ENCODE data around the gene TYSND1.
A peak's percentile ranks its signal among the peaks of the same experiment; 100 is the strongest.

The TYSND1 gene

DNA sequence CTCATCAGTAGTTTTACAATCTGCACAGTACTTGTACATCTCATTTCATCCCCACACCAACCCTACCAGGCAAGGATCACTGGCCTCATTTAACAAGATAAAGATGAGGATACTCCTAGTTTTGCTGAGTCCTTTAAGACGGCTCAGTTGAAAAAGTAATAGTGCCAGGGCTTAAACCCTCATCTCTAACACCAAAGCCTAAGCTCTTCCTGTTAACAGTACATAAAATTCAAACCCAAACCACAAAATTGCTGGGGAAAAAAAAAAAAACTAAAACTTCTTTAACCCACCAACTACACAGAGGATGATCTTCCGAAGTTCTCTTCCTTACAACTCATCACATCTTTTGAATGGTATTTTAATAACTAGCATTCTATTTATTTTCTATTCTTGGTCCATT is 22.5 kb upstream of the TYSND1 start:
- no peaks in the 10 kb centered on the region for H3K9me3 Mint-ChIP-seq
- H3K4me3 Mint-ChIP-seq = peak overlapping the region; percentile 94 to 98 (median 98)
- H3K4me1 Mint-ChIP-seq = peaks cover 36% of the 10 kb centered on the region
- TF ChIP-seq, protein P1, sequence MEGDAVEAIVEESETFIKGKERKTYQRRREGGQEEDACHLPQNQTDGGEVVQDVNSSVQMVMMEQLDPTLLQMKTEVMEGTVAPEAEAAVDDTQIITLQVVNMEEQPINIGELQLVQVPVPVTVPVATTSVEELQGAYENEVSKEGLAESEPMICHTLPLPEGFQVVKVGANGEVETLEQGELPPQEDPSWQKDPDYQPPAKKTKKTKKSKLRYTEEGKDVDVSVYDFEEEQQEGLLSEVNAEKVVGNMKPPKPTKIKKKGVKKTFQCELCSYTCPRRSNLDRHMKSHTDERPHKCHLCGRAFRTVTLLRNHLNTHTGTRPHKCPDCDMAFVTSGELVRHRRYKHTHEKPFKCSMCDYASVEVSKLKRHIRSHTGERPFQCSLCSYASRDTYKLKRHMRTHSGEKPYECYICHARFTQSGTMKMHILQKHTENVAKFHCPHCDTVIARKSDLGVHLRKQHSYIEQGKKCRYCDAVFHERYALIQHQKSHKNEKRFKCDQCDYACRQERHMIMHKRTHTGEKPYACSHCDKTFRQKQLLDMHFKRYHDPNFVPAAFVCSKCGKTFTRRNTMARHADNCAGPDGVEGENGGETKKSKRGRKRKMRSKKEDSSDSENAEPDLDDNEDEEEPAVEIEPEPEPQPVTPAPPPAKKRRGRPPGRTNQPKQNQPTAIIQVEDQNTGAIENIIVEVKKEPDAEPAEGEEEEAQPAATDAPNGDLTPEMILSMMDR (IDR thresholded peaks at IDR 0.05; ENCODE audit: unreplicated experiment in 3 of 3) = no peak
- peak overlapping the region; percentile 68 to 97 (median 96) for H3K27ac Mint-ChIP-seq
- H3K27me3 Mint-ChIP-seq (ENCODE audit: low read depth) = peaks cover 3% of the 10 kb centered on the region
- peaks cover 8% of the 10 kb centered on the region for H3K36me3 Mint-ChIP-seq (ENCODE audit: low read depth)

DNA sequence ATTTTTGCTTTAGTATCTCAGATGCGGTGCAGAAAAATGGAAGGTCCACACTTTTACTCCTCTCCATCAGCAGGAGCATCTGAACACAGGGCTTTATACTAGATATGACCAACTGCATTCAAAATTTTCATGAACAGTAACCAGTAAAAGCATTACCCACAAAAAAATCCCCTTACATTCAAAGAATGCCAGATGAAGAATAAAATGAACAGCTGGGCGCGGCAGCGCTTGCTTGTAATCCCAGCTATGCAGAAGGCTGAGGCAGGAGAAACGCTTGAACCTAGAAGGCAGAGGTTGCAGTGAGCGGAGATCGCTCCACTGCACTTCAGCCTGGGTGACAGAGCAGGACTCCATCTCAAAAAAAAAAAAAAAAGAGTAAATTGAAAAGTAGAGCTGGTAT is 20.7 kb upstream of the TYSND1 start:
- H3K4me1 Mint-ChIP-seq = peaks cover 49% of the 10 kb centered on the region
- H3K4me3 Mint-ChIP-seq = peak overlapping the region; percentile 61 to 68 (median 61)
- TF ChIP-seq, protein P1 (IDR thresholded peaks at IDR 0.05; ENCODE audit: unreplicated experiment in 3 of 3) = no peak
- peak overlapping the region in 1 of 3 experiments; percentile 12 for H3K27ac Mint-ChIP-seq
- peaks cover 13% of the 10 kb centered on the region for H3K36me3 Mint-ChIP-seq (ENCODE audit: low read depth)
- H3K9me3 Mint-ChIP-seq = no peaks in the 10 kb centered on the region
- peaks cover 3% of the 10 kb centered on the region for H3K27me3 Mint-ChIP-seq (ENCODE audit: low read depth)

DNA sequence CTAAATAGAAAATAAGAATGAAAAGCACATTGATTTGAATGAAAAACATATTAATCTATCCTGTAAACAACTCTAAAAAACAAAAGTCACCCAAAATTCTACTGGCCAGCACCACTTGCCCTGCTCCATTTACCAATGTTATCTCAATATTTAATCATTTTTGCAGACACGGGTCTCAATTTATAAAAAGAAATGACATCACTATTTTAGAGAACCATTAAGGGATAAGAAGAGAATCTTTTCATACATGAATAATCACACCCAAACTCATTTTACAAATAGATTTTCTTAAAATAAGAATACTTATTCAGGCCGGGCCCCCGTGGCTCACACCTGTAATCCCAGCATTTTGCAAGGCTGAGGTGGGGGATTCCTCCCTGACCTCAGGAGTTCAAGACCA is 19.9 kb upstream of the TYSND1 start:
- Mint-ChIP-seq H3K9me3 (no peaks in the 10 kb centered on the region), H3K4me1 (peaks cover 55% of the 10 kb centered on the region)
- TF ChIP-seq, protein P1 (IDR thresholded peaks at IDR 0.05; ENCODE audit: unreplicated experiment in 3 of 3) = no peak

DNA sequence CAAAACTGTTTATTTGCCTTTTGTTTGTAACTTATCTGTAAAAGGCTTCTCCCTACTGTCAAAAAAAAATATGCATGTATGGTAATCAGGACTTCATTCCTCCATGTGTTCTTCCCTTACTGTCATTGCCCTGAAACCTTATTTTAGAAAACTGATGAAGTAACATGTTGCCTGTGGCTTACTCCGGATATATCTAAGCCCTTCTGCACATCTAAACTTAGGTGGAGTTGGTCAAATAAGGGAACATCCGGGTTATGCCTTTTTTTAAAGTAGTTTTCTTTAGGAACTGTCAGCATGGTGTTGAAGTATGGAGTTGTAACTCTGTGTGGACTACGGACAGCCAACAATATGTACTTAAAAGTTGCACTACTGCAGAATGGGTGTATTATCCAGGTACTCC is 17.7 kb upstream of the TYSND1 start:
- no peak overlapping the region for H3K4me3 Mint-ChIP-seq
- no peaks in the 10 kb centered on the region for H3K27me3 Mint-ChIP-seq (ENCODE audit: low read depth)
- H3K4me1 Mint-ChIP-seq = peaks cover 52% of the 10 kb centered on the region
- peaks cover 25% of the 10 kb centered on the region for H3K36me3 Mint-ChIP-seq (ENCODE audit: low read depth)
- TF ChIP-seq, protein P1 (IDR thresholded peaks at IDR 0.05; ENCODE audit: unreplicated experiment in 3 of 3) = no peak
- H3K27ac Mint-ChIP-seq = no peak overlapping the region
- H3K9me3 Mint-ChIP-seq = no peaks in the 10 kb centered on the region

More for the DNA sequence above, 19.9 kb upstream of the TYSND1 start:
- H3K27ac Mint-ChIP-seq = no peak overlapping the region
- H3K27me3 Mint-ChIP-seq (ENCODE audit: low read depth) = peaks cover 3% of the 10 kb centered on the region
- peak overlapping the region in 1 of 3 experiments; percentile 21 for H3K4me3 Mint-ChIP-seq
- peaks cover 13% of the 10 kb centered on the region for H3K36me3 Mint-ChIP-seq (ENCODE audit: low read depth)

DNA sequence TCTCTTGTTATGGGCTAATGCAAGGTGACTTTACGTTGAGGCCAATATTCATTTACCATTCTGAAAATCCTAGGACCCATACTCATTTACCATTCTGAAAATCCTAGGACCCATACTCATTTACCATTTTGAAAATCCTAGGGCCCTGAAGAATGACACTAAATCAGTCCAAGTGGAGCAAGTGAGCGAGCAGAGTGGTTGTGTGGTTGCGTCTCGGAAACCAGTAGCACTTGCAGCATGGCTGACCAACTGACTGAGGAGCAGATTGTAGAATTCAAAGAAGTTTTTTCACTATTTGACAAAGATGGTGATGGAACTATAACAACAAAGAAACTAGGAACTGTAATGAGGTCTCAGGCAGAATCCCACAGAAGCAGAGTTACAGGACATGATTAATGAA is 16.9 kb upstream of the TYSND1 start:
- TF ChIP-seq, protein P1 (IDR thresholded peaks at IDR 0.05; ENCODE audit: unreplicated experiment in 3 of 3) = no peak
- H3K9me3 Mint-ChIP-seq = no peaks in the 10 kb centered on the region

DNA sequence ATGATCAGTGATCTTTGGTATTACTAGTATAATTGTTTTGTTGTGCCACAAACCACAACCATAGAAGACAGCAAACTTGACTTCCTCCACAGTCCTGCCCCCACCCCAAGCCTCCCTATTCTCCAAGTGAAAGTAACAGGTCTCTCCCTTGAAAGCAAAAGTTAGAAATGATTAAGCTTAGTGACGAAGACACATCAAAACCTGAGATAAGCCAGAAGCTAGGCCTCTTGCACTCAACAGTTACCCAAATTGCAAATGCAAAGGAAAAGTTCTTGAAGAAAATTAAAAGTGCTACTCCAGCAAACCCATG is 16.3 kb upstream of the TYSND1 start:
- Mint-ChIP-seq H3K36me3 (ENCODE audit: low read depth) (peaks cover 31% of the 10 kb centered on the region), H3K27ac (peak overlapping the region in 1 of 3 experiments; percentile 15), H3K4me1 (peaks cover 43% of the 10 kb centered on the region), H3K27me3 (ENCODE audit: low read depth) (no peaks in the 10 kb centered on the region), H3K4me3 (no peak overlapping the region), H3K9me3 (no peaks in the 10 kb centered on the region)
- TF ChIP-seq, protein P1 (IDR thresholded peaks at IDR 0.05; ENCODE audit: unreplicated experiment in 3 of 3) = no peak

More for the DNA sequence above, 16.9 kb upstream of the TYSND1 start:
- Mint-ChIP-seq H3K4me3 (no peak overlapping the region), H3K27me3 (ENCODE audit: low read depth) (no peaks in the 10 kb centered on the region), H3K27ac (no peak overlapping the region), H3K36me3 (ENCODE audit: low read depth) (peaks cover 29% of the 10 kb centered on the region), H3K4me1 (peaks cover 44% of the 10 kb centered on the region)

Data from nephron (organoid).